NAMALWA (cell line): Measurements from ENCODE around the gene LIPC.

Source experiments
- DNase-seq: peaks from one replicate; pipeline ENCODE4 v3.0.0-alpha.2; 2015; ENCODE audit warnings: low spot score

The LIPC gene

DNA sequence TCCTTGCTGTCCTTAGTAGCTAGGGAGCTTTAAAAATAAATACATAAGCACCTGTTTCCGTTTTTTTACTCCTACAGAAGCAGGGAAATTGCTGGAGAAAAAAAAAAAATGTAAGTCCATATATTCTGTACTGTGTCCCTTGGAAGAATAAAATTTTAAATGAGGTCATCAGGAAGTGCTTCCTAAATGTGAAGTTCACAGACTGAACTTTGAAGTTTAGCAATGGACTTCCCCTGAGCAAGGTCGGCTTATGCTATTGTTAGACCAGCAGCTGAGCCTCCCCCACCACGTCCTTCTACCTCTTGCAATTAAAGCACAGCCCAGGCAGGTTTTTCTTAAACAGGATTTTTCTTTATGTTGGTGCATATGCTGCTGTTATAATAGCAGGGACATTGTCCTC lies 26.3 kb downstream of the LIPC start:
- no peak for DNase-seq

DNA sequence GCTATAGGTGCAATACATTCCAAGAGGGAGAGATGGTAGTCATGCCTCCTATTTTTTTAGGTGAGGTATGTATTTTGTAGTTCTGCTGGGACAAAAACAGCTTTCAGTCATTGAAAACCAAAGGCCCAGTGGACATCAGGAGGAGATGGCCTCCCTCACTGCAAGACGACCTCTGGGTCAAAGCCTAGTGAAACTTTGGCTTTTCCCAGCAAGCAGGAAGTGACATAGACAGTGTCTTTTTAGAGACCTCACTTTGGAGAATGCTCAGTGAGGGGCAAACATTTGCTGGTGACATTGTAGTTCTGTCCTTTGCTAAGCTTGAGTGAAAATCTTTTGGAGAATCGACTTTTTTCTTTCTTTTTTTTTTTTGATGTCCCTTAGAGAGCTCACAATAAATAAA lies 27.3 kb downstream of the LIPC start:
- no peak for DNase-seq

DNA sequence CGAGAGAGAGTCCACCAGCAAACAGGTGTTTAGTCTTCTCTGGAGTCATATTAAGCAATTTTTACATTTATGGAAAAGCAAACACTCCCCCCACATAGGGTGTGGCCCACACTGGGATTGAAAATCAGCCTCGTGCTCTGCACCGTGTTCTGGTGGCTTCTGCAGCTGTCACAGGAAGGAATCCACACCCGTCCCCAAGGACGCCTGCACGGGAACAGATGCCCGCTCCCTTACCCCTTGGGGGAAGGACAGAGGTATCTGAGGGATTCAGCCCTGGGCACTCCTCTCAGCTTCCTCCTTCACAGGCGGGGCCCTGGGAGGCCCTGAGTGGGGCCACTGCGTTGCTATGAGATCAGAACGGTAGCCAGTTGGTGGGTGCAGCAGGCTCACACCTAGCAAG lies 27.8 kb downstream of the LIPC start:
- no peak for DNase-seq

DNA sequence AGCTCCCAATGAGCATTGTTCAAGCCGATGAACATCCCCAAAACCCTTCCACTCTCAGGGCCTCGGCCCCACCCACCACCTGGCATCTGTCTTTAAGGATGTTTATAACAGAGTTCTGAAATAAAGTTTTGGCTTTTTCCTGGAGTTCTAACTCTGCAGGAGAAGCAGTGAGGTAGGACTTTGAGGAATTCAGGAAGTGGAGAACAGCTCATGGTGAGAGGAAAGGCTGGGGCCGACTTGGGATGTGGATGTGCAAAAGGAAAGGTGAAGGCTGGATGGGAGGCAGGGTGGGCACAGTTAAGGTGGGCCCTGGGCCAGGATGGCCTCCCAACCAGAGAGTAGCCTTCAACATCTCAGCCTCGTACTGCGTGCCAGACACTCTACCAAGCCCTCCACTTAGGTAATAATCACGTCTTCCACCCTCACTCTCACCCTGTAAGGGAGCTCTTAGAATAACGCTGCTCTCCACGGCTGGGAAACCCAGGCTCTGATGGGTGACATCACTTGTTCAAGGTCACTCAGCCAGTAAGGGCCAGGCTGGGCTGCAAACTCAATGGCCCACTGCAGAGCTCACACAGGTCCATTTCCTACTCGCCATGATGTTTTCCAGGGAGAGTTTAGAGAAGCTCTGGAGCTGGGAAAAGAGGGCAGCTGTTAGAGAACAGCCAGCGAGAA lies 28.5 kb downstream of the LIPC start:
- no peak for DNase-seq

DNA sequence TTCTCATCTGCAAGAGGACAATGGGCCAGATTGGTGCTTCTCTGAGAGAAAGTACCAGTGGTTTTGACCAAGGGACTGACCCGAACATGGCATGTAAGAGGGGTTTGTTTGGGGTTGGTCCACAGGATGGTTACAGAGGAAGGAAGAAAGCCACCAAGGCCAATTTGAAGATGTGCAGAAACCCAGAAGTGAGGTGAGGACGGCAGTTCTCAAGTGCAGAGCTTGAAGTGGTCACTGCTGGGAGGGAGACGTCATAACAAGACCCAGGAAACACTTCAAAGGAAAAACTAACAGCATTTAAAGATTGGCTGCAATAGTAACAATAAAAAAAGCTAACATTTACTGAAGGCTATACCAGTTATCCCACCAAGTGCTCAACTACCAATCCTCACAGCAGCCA lies 29.1 kb downstream of the LIPC start:
- DNase-seq, result no peak

DNA sequence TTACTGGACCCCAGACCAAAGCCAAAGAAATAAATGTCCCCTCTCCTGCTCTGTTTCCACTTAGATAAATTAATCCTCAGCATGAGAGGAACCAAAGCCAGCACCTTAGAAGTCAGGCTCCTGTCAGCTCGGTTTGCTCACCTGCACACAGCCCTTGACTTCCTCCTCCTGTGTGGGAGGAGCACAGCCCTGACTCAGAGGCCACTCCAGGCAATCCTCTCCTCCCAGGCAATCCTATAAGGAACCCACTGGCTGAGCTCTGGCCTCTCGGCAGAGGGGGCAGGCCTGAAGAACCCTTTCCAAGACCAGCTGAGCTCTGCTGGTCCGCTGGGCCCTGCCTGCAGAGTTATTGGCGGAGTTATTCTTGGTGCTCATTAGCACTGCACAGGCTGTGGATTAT lies 30.8 kb downstream of the LIPC start:
- no peak for DNase-seq

DNA sequence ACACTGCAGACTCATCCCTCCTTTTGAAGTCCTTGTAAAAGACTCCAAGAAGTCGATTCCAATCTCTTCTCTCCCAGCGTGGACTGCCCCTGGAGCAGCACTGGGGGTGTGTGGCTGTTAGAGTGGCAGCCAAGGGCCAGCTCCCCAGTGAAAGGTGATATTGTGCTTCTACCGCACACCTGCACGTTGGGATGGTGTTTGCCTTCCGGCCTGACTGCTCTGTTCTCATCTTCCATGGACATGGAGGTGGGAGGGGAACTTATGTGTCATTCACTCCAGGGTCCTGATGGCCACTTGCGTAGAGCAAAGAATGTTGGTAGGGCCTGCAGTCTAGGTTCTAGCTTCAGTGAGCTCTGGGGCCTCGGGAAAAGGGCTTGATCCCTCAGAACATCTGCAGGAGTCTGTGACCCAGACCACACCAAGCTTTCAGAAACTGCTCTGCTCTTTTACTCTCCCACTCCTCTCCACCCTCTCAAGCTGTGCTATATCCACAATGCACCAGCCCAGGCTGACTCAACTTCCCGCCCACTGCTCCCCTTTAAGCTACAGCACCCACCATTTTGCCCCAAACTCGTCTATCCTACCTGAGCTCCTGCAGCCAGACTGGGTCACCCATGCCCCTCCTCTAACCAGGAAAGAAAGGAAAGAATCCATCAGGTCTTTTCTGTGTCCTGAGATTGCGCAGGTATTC lies 31.3 kb downstream of the LIPC start:
- no peak for DNase-seq

DNA sequence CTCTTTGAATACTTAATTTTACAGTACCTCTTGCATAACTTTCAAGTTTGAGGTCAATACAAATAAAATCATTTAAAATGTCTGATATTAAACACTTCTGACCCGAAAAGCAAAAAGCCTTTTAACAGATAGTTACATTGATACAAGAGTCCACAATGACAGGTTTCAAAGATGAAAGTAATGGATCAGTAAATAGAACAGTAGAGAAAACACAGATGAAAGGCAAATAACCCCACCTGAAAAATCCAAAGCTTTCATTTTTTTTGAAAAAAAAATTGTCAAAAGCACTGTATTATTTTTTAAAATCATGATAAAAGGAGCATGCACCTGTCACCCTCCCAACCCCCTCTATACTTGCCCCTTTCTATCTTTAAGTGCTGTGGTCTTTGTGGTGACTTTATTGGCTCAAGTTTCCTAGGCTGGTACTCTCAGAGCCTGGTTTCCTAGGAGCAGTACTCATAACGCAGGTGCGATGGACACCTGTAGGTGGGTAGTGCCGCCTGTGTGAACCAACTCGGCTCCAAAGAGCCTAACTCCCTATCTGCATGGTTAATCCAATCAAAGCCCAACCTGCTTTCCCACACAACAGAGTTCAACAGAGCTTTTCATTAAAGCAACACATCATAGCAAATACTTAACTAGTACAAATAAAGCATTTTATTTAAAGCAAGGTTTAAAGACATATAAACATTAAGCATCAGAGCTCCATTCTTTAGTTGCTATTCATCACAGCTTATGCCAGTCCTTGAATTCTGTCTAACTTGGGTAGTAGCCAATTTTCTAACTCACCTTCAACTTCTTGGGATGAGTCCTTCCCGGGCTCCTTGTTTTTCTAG lies 32.2 kb downstream of the LIPC start:
- DNase-seq, result no peak

DNA sequence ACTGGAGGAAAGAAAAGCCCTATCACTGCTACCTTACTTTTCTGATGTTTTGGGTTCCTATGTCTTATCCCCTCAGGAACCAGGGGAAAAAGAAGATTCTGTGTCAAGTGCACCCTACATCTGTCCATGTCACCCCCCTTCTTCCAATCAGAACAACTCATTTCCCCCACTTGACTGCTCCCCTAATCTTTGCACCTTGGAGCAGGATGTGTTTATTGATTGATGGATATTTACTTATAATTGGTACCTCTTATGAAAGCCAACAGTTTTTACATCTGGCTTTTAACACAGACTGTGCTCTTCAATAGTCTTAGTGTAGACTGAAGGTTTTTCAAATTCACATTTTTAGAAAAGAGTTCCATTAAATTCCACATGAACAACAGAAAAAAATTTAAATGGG lies 33.3 kb downstream of the LIPC start:
- DNase-seq, result no peak

DNA sequence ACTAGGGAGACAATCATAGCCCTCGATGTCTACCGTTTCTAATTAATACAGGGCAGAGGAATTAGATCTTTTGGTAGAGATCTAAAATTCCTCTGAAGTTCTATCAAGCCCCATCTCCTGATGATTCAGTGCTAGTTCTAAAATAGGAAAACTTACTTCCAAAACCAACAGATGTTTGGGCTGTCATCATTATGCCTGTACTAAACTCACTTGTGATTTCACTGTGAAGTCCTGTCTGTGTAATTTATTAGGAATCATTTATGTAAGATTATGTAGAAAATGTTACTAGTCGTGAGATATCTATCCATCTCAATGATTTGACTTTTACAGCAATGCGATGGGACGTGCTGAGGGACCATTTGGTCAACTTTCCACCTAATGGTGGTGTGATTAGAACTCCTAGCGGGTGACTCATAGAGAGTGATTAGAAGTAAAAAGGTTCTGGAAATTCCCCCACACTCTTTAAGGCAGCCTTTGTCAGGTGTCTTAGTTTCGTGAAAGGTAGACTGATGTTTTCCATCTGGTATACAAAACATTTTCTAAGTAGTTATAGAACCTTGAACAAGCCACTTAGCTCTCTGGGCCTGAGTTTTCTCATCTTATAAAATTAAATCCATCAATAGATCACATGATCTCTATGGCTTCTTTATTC lies 34.2 kb downstream of the LIPC start:
- no peak for DNase-seq

DNA sequence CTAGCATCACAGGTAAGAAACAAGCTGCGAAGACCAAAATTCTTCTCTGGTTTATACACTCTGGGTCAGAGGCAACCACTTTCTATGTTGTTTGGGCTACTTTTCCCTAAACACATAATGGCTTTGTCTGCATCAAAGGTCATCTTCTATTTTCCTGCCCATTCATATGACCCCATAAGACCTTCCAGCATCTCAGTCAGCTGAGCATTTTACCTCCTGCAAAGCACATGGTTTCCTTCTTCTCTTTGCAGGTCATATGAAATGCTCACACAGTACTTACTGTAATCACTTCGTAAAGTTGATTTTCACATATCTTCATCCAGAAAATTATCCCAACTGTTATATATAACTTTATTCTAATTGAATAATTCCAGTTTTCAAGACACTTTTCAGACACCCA lies 34.8 kb downstream of the LIPC start:
- no peak for DNase-seq

DNA sequence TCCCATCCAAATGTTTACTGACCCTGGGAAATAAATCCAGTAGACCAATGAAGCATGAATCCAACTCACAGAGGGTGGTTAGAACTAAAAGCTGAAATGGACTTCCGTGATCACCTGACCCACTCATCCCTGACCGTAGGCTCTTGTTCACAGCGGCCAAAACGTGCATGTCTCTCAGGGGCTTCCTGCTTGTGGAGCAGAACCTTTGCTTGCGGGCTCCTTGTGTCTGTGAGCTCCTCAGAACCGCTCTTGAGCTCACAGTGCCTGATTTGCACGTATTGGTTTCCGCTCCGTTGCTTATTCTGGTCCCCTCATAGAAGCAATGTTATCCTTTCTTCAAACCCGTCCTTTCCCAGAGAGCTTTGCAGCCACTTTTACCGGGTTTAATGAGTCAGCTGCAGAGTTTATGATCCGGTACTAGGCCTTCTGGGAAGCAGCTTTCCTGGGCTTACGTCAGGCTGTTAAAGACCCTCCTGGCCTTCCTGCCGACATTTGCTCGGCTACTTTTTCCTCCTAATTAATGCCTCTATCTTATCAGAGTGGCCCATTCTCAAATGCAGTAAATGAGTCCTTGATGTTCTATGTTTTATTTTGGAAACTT lies 35.4 kb downstream of the LIPC start:
- DNase-seq, result no peak

DNA sequence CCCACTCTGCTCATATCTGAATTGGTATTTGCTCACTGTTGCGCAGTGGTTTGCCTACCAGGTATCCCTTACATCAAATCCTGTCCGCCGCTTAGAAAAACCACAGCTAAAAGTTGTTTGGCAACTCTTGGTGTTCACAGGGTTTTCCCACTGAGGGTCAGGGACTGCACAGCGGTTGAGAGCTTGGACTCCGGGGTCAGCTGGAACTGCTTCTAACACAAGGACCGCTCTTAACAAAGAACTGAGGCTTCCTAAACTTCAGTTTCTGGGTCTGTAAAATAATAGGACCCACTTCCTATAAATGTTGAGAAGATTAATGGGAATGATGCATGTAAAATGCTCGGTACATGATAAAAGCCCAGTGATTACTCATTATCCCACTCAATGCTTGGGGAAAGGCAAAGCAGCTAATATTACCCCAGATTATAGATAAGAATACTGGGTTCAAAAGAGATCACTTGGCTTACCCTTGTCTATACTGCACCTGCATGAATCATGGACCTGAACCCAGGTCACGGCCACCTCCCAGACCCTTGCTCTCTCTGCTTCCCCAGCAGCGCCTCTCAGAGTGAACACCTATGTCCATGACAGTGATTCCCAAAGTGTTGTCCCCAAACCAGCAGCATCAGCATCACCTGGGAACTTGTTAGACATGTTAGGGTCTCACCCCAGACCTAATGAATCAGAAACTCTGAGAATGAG lies 36.1 kb downstream of the LIPC start:
- DNase-seq, result no peak

DNA sequence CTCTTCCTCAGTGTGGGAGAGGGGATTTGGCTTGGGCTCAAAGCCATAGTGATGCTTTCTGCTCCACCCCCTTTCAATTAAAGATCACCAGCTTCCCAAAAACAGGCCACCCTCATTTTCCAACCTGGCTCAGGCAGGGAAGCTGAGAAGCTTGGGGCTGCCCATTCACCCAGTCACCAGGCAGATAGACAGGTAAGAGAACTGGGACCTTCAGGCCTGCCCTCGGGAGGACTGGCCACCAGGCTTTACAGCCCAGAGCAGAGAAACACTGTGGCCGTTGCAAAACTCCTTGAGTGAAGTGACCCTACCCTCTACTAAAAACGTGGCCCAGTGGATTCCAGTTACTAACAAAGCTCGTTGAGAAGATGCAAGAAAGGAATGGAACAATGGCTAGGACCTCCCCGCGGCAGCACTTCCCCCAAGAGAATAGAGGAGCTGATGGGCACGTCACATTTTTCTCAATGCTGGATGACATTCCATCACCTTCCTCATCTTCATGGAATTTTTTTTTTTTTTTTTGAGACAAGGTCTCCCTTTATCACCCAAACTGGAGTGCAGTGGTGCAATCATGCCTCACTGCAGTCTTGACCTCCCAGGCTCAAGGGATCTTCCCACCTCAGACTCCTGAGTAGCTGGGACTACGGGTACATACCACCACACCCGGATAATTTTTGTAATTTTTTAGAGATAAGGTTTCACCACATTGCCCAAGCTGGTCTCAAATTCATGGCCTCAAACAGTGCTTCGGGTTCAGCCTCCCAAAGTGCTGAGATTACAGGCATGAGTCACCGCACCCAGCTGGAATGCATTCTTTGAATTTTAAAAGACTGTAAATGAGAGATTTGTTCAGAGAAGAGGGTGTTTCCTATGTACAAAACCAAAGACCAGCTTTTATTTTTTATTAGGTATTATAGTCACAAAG lies 37.9 kb downstream of the LIPC start:
- DNase-seq, result no peak

DNA sequence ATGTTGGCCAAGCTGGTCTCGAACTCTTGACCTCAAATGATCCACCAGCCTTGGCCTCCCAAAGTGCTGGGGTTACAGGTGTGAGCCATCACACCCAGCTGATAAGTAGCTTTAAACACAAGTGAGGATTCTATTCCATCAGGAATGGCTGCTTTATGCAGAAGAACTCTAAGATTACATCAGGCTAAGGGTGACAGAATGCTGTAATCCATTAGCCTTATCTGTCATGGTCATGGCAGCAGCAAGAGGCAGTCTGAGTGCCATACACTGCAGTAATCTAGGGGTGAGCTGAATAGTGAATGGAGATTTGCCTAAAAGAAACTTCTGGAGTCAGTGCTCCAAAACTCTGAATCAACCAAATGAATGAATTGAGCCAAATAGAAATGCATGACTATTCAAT lies 39.6 kb downstream of the LIPC start:
- no peak for DNase-seq

DNA sequence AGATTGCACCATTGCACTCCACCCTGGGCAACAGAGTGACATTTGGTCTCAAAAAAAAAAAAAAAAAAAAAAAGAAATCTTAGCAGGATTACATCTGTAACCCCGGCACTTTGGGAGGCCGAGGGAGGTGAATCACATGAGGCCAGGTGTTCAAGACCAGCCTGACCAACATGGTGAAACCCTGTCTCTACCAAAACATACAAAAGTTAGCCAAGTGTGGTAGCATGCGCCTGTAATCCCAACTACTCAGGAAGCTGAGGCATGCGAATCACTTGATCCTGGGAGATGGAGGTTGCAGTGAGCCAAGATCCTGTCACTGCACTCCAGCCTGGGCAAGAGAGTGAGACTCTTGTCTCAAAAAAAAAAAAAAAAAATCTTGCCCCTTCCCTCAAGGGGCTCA lies 40.4 kb downstream of the LIPC start:
- DNase-seq, result no peak

DNA sequence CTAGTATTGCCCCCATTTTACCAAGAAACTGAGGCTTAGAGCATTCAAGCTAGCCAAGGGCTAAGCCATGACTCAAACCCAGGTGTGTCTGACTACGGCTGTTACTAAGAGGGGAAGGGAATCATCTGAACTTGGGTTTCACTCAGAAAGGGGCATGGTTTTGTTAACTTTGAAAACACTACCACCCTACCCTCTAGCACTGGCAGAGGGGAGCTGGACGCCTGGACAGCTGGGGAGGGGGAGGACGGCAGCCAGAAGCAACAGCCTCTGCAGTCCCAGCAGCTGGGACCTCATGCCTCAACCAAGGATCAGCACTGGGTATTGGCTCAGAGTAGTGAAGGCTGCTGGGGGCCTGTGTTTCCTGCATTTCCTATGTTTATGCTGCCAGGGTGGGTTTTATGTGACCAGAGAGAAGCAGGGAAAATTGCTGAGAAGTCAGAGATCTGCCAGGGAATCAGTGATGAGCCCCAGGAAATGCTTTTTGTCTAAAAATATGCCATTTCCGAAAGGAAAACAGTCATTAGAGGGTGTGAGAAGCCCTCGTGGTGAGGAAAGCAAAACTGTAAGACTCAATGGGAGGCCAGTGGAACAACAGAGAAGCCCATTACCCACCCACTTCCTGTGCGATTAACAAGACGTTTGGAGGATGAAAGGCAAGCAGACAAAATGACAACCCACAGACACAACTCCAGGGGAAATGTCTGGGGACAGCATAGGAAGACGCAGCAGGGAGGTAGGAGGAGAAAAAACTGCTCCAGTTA lies 41.2 kb downstream of the LIPC start:
- DNase-seq, result no peak

DNA sequence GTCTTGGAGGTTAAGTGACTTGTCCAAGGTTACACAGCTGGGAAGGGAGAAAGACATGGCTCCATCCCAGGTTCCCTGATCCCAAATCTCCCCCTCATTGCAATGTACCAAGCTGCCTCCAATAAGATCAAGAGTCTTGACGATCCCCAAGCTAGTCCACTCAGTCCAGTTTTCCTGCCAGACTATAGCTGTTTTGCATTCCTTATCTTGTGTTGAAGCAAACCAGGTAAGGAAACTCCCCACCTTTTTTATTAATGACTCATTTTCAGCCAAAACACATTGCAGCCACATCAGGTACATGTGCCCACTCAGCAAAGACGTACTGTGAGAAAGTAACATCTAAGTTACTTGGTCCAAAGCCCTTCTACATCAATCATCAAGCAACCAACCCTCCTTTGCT lies 41.9 kb downstream of the LIPC start:
- no peak for DNase-seq

DNA sequence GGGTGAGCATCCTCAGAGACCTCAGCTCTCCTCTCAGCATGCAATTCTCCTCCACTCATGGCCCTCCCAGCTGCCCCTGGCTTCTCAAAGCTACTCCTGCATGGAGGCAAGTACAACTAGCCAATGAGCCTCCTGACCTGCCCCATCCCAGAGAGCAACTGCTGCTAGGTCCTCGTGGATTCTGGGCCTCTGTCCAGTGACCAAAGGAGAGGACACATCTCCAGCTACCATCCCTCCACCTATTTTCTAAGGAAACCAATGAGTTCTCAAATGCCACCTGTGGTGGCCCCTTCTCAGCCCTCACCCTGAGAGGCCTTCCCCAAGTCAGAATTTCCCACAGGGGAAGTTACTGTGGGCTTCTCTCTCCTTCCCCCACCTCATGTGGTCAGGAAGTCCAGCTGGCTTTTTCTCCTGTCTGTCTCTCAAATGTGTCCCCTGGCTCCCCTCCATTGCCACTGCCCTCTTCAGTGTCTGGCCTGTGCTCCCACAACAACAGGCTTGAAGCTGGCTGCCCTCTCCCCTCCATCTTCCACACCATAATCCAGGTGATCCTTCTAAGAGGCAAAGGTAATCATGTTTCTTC lies 43.0 kb downstream of the LIPC start:
- no peak for DNase-seq
